SK-N-SH (cell line): ENCODE data around the gene CTDP1. TPM values are rescaled to one million over a fixed set of nuclear protein-coding genes. Genes with fewer than 3 reads are reported as not detected.
A peak's percentile ranks its signal among the peaks of the same experiment; 100 is the strongest.

ENCODE experiments used
- CTCF ChIA-PET: fragments of 300-600, 350-600 bp; formaldehyde crosslinking; extraction: SDS; loops from one replicate; lab custom pipeline; 2021; lab: Yijun Ruan, JAX
- POLR2A ChIA-PET: fragments of 350-600 bp; sonication (Branson Sonifier 250); formaldehyde crosslinking; extraction: SDS; loops from one replicate; lab custom pipeline; 2020; ENCODE audit warnings: antibody characterized with exemption, inconsistent platforms; lab: Yijun Ruan, JAX
- DNase-seq: peaks from one replicate; pipeline ENCODE4 v3.0.0; 2012
- H2AFZ ChIP-seq: fragments of 200-600 bp; sonication (generic); 2 replicates; pipeline ENCODE4 v1.8.1; 2016; ENCODE audit warnings: antibody characterized with exemption, mild to moderate bottlenecking, low read depth
- H3F3A ChIP-seq: fragments of 200-600 bp; sonication (generic); replicated peaks from 2 replicates; pipeline ENCODE3; 2016; ENCODE audit warnings: antibody characterized with exemption, mild to moderate bottlenecking; ENCODE audit not compliant: insufficient read depth
- H3K27ac ChIP-seq, 2 experiments: fragments of 200-500 bp in 1 of 2; fragments of 200-600 bp in 1 of 2; sonication (Bioruptor generic) in 1 of 2; sonication (generic), shearing (Covaris generic) in 1 of 2; 2 replicates each; pipeline versions ENCODE4 v1.5.1 to v1.6.1; 2014 to 2016; ENCODE audit warnings: low read depth in 2 of 2, inconsistent platforms in 1 of 2, low read length in 1 of 2, mild to moderate bottlenecking in 1 of 2, mixed read lengths in 1 of 2
- H3K27me3 ChIP-seq: fragments of 200-600 bp; sonication (generic), shearing (Covaris generic); 2 replicates; pipeline ENCODE4 v1.6.1; 2016; ENCODE audit warnings: mixed run types; ENCODE audit not compliant: insufficient read depth
- H3K36me3 ChIP-seq, 2 experiments: fragments of 200-500 bp in 1 of 2; fragments of 200-600 bp in 1 of 2; sonication (Bioruptor generic) in 1 of 2; sonication (generic) in 1 of 2; replicated peaks in 1 of 2; 2 replicates each; pipeline versions ENCODE3 to v1.5.1; 2014 to 2016; ENCODE audit warnings: low read length in 1 of 2, mild to moderate bottlenecking in 1 of 2; ENCODE audit not compliant: insufficient read depth in 2 of 2, control insufficient read depth in 1 of 2
- H3K4me1 ChIP-seq, 2 experiments: fragments of 200-500 bp in 1 of 2; fragments of 200-600 bp in 1 of 2; sonication (Bioruptor generic) in 1 of 2; sonication (generic), shearing (Covaris generic) in 1 of 2; 2 replicates each; pipeline versions ENCODE4 v1.5.1 to v1.6.1; 2014 to 2016; ENCODE audit warnings: low read depth in 1 of 2, low read length in 1 of 2, mixed run types in 1 of 2; ENCODE audit not compliant: insufficient read depth in 2 of 2, control insufficient read depth in 1 of 2
- H3K4me2 ChIP-seq: fragments of 200-600 bp; sonication (generic), shearing (Covaris generic); 2 replicates; pipeline ENCODE4 v1.6.1; 2017; ENCODE audit warnings: mixed run types
- H3K4me3 ChIP-seq, 2 experiments: fragments of 200-500 bp in 1 of 2; fragments of 200-600 bp in 1 of 2; sonication (Bioruptor generic) in 1 of 2; sonication (generic), shearing (Covaris generic) in 1 of 2; 2 replicates each; pipeline versions ENCODE4 v1.5.1 to v1.8.1; 2014 to 2016; ENCODE audit warnings: low read depth in 2 of 2, inconsistent platforms in 1 of 2, low read length in 1 of 2, mild to moderate bottlenecking in 1 of 2, mixed read lengths in 1 of 2, moderate library complexity in 1 of 2
- H3K79me2 ChIP-seq: fragments of 200-600 bp; sonication (generic); 2 replicates; pipeline ENCODE4 v1.8.1; 2017; ENCODE audit warnings: mild to moderate bottlenecking; ENCODE audit not compliant: insufficient read depth
- H3K9ac ChIP-seq: fragments of 200-600 bp; sonication (generic); 2 replicates; pipeline ENCODE4 v1.6.1; 2017; ENCODE audit warnings: mixed run types
- H3K9me2 ChIP-seq: fragments of 200-600 bp; sonication (generic); 2 replicates; pipeline ENCODE4 v1.6.1; 2017; ENCODE audit warnings: mixed run types
- H3K9me3 ChIP-seq: fragments of 200-600 bp; sonication (generic); 2 replicates; pipeline ENCODE4 v1.6.1; 2017; ENCODE audit warnings: mixed run types, mild to moderate bottlenecking, moderate library complexity
- H4K20me1 ChIP-seq: fragments of 200-600 bp; sonication (generic); 2 replicates; pipeline ENCODE4 v1.6.1; 2017; ENCODE audit warnings: mild to moderate bottlenecking, mixed run types; ENCODE audit not compliant: insufficient read depth
- FOXM1 ChIP-seq: IDR thresholded peaks from 2 replicates; pipeline ENCODE4 v1.4.0; 2012; ENCODE audit warnings: low read depth, mild to moderate bottlenecking
- IRF3 ChIP-seq: fragments of 150-350 bp; IDR thresholded peaks from 2 replicates; pipeline ENCODE4 v1.6.1; 2016; ENCODE audit warnings: mild to moderate bottlenecking, low read depth, low read length
- JUND ChIP-seq: IDR thresholded peaks from 2 replicates; pipeline ENCODE4 v1.4.0; 2012
- NFIC ChIP-seq: IDR thresholded peaks from 2 replicates; pipeline ENCODE4 v1.4.0; 2012; ENCODE audit warnings: borderline replicate concordance
- RCOR1 ChIP-seq: fragments of 150-350 bp; IDR thresholded peaks from 2 replicates; pipeline ENCODE4 v1.6.1; 2017; ENCODE audit warnings: antibody characterized with exemption, low read length
- REST ChIP-seq: IDR thresholded peaks from 2 replicates; pipeline ENCODE4 v1.6.1; 2012; ENCODE audit warnings: mild to moderate bottlenecking, low read depth, low read length, moderate library complexity
- RFX5 ChIP-seq: IDR thresholded peaks from 2 replicates; pipeline ENCODE4 v1.6.1; 2012; ENCODE audit warnings: mild to moderate bottlenecking, improper control_type of control experiment, low read length
- RXRA ChIP-seq: IDR thresholded peaks from 2 replicates; pipeline ENCODE4 v1.4.0; 2012; ENCODE audit warnings: low read depth, mild to moderate bottlenecking, borderline replicate concordance
- SMC3 ChIP-seq: IDR thresholded peaks from 2 replicates; pipeline ENCODE4 v1.6.1; 2012; ENCODE audit warnings: low read depth, low read length, improper control_type of control experiment
- WGBS: methylation state at CpG from one replicate; pipeline ENCODE4 v1.1.6; 2017; ENCODE audit warnings: low lambda C conversion rate; 5-methylcytosine and 5-hydroxymethylcytosine counted together
- polyA plus RNA-seq, 3 experiments: library from polyadenylated mRNA; depleted of rRNA; stranded (reverse); fragments of >200 nt; gene quantifications; 2 replicates each; pipeline ENCODE4 v1.2.3, GENCODE V29; 2012

CTDP1 gene
- polyA plus RNA-seq, 1 of the 3 experiments (the other 2 are of a cell fraction) = 15.6 TPM

GRCh38 chr18:79780547-79780946 is 100.9 kb downstream of the CTDP1 start:
- Histone ChIP-seq H3K4me2 (no peak overlapping the region), H2AFZ (no peak overlapping the region), H4K20me1 (no peaks in the 10 kb centered on the region), H3K9ac (no peak overlapping the region), H3K36me3 (no peaks in the 10 kb centered on the region), H3K27ac (no peak overlapping the region), H3K4me3 (no peak overlapping the region), H3K79me2 (no peaks in the 10 kb centered on the region), H3K4me1 (no peaks in the 10 kb centered on the region), H3F3A (no peaks in the 10 kb centered on the region), H3K9me2 (no peaks in the 10 kb centered on the region), H3K27me3 (peaks cover 93% of the 10 kb centered on the region), H3K9me3 (no peaks in the 10 kb centered on the region)
- CTCF ChIA-PET = no interaction called here
- TF ChIP-seq FOXM1 (no peak), SMC3 (no peak), REST (no peak), IRF3 (no peak), RCOR1 (no peak), RXRA (no peak), NFIC (no peak), JUND (no peak)
- DNase-seq = no peak
- 50% methylated on average over 8 of the region's 8 CpGs for WGBS
- POLR2A ChIA-PET = no interaction called here

- Histone ChIP-seq H3K4me1 (no peaks in the 10 kb centered on the region), H4K20me1 (no peaks in the 10 kb centered on the region), H3F3A (no peaks in the 10 kb centered on the region), H2AFZ (no peak overlapping the region), H3K27me3 (peaks cover 93% of the 10 kb centered on the region), H3K9ac (no peak overlapping the region), H3K4me2 (no peak overlapping the region), H3K4me3 (no peak overlapping the region), H3K27ac (no peak overlapping the region), H3K9me2 (no peaks in the 10 kb centered on the region), H3K79me2 (no peaks in the 10 kb centered on the region), H3K36me3 (no peaks in the 10 kb centered on the region), H3K9me3 (no peaks in the 10 kb centered on the region)
- POLR2A ChIA-PET = no interaction called here
- CTCF ChIA-PET = no interaction called here
- WGBS = 46% methylated on average over 14 of the region's 17 CpGs
- DNase-seq = peak; percentile 14
- TF ChIP-seq REST (no peak), RFX5 (no peak), FOXM1 (no peak), JUND (no peak), NFIC (no peak)
These were observed 101.8 kb downstream of the CTDP1 start for GRCh38 chr18:79781331-79781941.
